T-cell (primary cell): ENCODE results near the gene GSTO2. TPM values are rescaled to one million over a fixed set of nuclear protein-coding genes. Genes with fewer than 3 reads are reported as not detected.
A peak's percentile ranks its signal among the peaks of the same experiment; 100 is the strongest.

Source experiments
- ATAC-seq, 4 experiments: fragments of 200-7000 bp in 3 of 4; fragments of 150-1000 bp in 1 of 4; cut with Tn5 transposase; replicated peaks in 1 of 4; 1 replicate in 3 of 4; 2 replicates in 1 of 4; pipeline ENCODE4 v1.10.0; 2021; ENCODE audit warnings: moderate library complexity in 3 of 4, mild to moderate bottlenecking in 2 of 4, moderate number of reproducible peaks in 1 of 4
- CTCF ChIA-PET, 2 donors: fragments of 300-600 bp; sonication (Branson Sonifier 250); formaldehyde crosslinking; loops; one replicate each; lab custom pipeline; 2022; ENCODE audit warnings: antibody characterized with exemption in 2 of 2; lab: Charles Lee
- POLR2A ChIA-PET, 2 donors: fragments of 300-600 bp; sonication (Branson Sonifier 250); formaldehyde crosslinking; loops; one replicate each; lab custom pipeline; 2022; ENCODE audit warnings: antibody characterized with exemption in 2 of 2; lab: Charles Lee
- DNase-seq, 35 experiments: peaks; one replicate each; pipeline versions ENCODE4 v3.0.0 to v3.0.0-alpha.2; 2013 to 2023
- H3K27ac ChIP-seq: one replicate; pipeline ENCODE4 v1.5.1; 2013; ENCODE audit warnings: low read length
- H3K27me3 ChIP-seq, 2 experiments: replicated peaks in 1 of 2; 1 replicate in 1 of 2; 2 replicates in 1 of 2; pipeline versions ENCODE4 v1.6.1 to v1.7.0; 2013; ENCODE audit warnings: low read length in 1 of 2, mixed read lengths in 1 of 2; ENCODE audit not compliant: control insufficient read depth in 2 of 2, insufficient read depth in 2 of 2; ENCODE audit errors: extremely low read depth in 1 of 2
- H3K36me3 ChIP-seq, 2 donors: 1 replicate in 1 of 2; 2 replicates in 1 of 2; pipeline versions ENCODE4 v1.6.1 to v1.7.0; 2013; ENCODE audit warnings: low read length in 1 of 2; ENCODE audit not compliant: control insufficient read depth in 2 of 2, insufficient read depth in 1 of 2; ENCODE audit errors: extremely low read depth in 1 of 2
- H3K4me1 ChIP-seq, 2 experiments: 1 replicate in 1 of 2; 2 replicates in 1 of 2; pipeline versions ENCODE4 v1.6.1 to v1.7.0; 2013; ENCODE audit warnings: low read length in 2 of 2, mixed read lengths in 1 of 2; ENCODE audit not compliant: insufficient read depth in 2 of 2, control insufficient read depth in 1 of 2; ENCODE audit errors: extremely low read depth in 1 of 2
- H3K4me3 ChIP-seq, 2 donors: 1 replicate in 1 of 2; 2 replicates in 1 of 2; pipeline versions ENCODE4 v1.5.1 to v1.7.0; 2013; ENCODE audit warnings: mild to moderate bottlenecking in 2 of 2, low read length in 1 of 2, moderate library complexity in 1 of 2; ENCODE audit not compliant: control insufficient read depth in 1 of 2; ENCODE audit errors: extremely low read depth in 1 of 2
- H3K9me3 ChIP-seq: 2 replicates; pipeline ENCODE4 v1.7.0; 2013
- H3K27ac Mint-ChIP-seq, 2 donors: one replicate each; pipeline ENCODE4 v1.8.0; 2020 to 2021; ENCODE audit warnings: mild to moderate bottlenecking in 2 of 2, mixed read lengths in 2 of 2
- H3K27me3 Mint-ChIP-seq, 2 donors: one replicate each; pipeline ENCODE4 v1.8.0; 2021 to 2022; ENCODE audit warnings: mixed read lengths in 2 of 2
- H3K36me3 Mint-ChIP-seq: one replicate; pipeline ENCODE4 v1.8.0; 2021; ENCODE audit warnings: mixed read lengths
- H3K4me1 Mint-ChIP-seq, 3 donors: one replicate each; pipeline ENCODE4 v1.8.0; 2020 to 2022; ENCODE audit warnings: mixed read lengths in 3 of 3, mild to moderate bottlenecking in 1 of 3
- H3K4me3 Mint-ChIP-seq, 3 donors: one replicate each; pipeline ENCODE4 v1.8.0; 2020 to 2022; ENCODE audit warnings: mild to moderate bottlenecking in 3 of 3, mixed read lengths in 3 of 3, moderate library complexity in 3 of 3
- H3K9me3 Mint-ChIP-seq, 3 donors: one replicate each; pipeline ENCODE4 v1.8.0; 2020 to 2022; ENCODE audit warnings: mixed read lengths in 3 of 3
- WGBS: methylation state at CpG from one replicate; pipeline ENCODE4 v1.1.5; 2013; ENCODE audit warnings: missing lambda C conversion rate; ENCODE audit not compliant: insufficient coverage; 5-methylcytosine and 5-hydroxymethylcytosine counted together
- total RNA-seq, 35 experiments: library from RNA in 6 of 35; stranded (reverse) in 6 of 35; fragments of 120-200 nt in 1 of 35; gene quantifications; one replicate each; pipeline versions ENCODE4 v1.2.1 to v1.2.4 and lab custom pipeline; 2013 to 2026

The GSTO2 gene
- total RNA-seq, 5 donors from 2014 or later (not counting 1 experiment from before 2014, with no cell fraction given) = 0.60 to 2.4 (median 1.9) TPM

DNA sequence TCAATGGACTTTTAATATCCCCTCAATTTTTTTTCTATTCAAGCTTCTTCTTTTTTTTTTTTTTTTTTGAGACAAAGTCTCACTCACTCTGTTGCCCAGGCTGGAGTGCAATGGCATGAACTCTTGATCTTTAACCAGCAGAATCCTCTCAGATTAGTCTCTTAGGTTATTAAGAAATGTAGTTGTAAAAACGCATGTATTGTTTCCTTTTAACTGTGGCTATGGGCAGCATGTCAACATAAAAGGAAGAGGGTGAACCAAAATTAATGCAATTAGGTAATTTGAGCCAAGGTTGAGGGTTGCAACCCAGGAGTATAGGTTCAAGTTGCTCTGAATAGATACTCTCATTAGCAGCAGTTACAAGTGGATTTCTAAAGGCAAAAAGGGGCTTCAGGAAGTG, 18.6 kb upstream of the GSTO2 start:
- Histone ChIP-seq H3K4me1 (peaks cover 4 to 5% of the 10 kb centered on the region in 2 experiments), H3K36me3 (no peaks in the 10 kb centered on the region), H3K9me3 (no peaks in the 10 kb centered on the region), H3K4me3 (no peak overlapping the region), H3K27me3 (no peaks in the 10 kb centered on the region), H3K27ac (no peak overlapping the region)
- WGBS = 50% methylated on average over 1 of the region's 1 CpG
- ChIA-PET CTCF (interaction anchor here (0.6 to 1.2 kb wide), 2 partner anchors 24 to 29 kb away, joined by 3 to 5 read pairs; no protein-coding TSS in a partner anchor), POLR2A (interaction anchor here in 1 of 2 donors (0.5 kb wide), 1 partner anchor 1564 kb away, joined by 7 read pairs; no protein-coding TSS in a partner anchor)
- Mint-ChIP-seq H3K36me3 (no peaks in the 10 kb centered on the region), H3K4me1 (peaks cover 16 to 20% (median 18%) of the 10 kb centered on the region in 3 donors), H3K27me3 (peaks cover 6 to 8% of the 10 kb centered on the region in 2 donors), H3K9me3 (no peaks in the 10 kb centered on the region), H3K27ac (no peak overlapping the region), H3K4me3 (no peak overlapping the region)
- ATAC-seq (no peak), DNase-seq (no peak)

- no CpG with 5 or more reads among the region's 6 CpGs for WGBS
- ChIA-PET CTCF (no interaction called here), POLR2A (no interaction called here)
- H3K27ac ChIP-seq = no peak overlapping the region
- peaks cover 25 to 30% (median 29%) of the 10 kb centered on the region in 3 donors for H3K4me1 Mint-ChIP-seq
- no peaks in the 10 kb centered on the region for H3K9me3 ChIP-seq
- H3K36me3 ChIP-seq = no peaks in the 10 kb centered on the region
- DNase-seq (no peak), ATAC-seq (no peak)
- H3K4me3 Mint-ChIP-seq = no peak overlapping the region
- H3K36me3 Mint-ChIP-seq = no peaks in the 10 kb centered on the region
- H3K27ac Mint-ChIP-seq = no peak overlapping the region
- peaks cover 5 to 11% of the 10 kb centered on the region in 2 experiments for H3K4me1 ChIP-seq
- H3K27me3 Mint-ChIP-seq = peaks cover 4 to 8% of the 10 kb centered on the region in 2 donors
- no peaks in the 10 kb centered on the region for H3K9me3 Mint-ChIP-seq
- no peak overlapping the region for H3K4me3 ChIP-seq
- no peaks in the 10 kb centered on the region for H3K27me3 ChIP-seq
Measured at GRCh38 chr10:104251443-104251842, 17.5 kb upstream of the GSTO2 start.

DNA sequence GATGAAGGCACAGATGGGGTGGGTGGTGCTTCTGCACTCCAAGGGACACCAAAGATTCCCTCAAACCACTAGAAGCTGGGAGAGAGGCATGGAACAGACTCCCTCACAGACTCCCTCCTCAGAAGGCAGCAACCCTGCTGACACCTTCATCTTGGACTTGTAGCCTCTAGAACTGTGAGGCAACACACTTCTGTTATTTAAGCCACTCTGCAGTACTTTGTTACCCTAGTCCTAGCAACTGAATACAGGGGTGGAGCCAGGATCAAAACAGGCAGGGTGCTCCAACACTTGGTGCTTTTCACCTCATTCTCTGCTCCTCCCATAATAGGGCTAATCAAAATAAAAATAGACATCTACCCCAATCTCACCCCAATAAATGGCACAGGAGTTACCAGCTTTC, 16.6 kb upstream of the GSTO2 start:
- Mint-ChIP-seq H3K27ac (no peak overlapping the region), H3K36me3 (no peaks in the 10 kb centered on the region), H3K4me3 (no peak overlapping the region), H3K9me3 (no peaks in the 10 kb centered on the region), H3K4me1 (peaks cover 33 to 38% (median 34%) of the 10 kb centered on the region in 3 donors), H3K27me3 (peaks cover 3 to 8% of the 10 kb centered on the region in 2 donors)
- ChIA-PET POLR2A (no interaction called here), CTCF (no interaction called here)
- H3K4me3 ChIP-seq = no peak overlapping the region
- DNase-seq (no peak), ATAC-seq (no peak)
- H3K4me1 ChIP-seq = peaks cover 8 to 11% of the 10 kb centered on the region in 2 experiments
- no peaks in the 10 kb centered on the region for H3K27me3 ChIP-seq
- no peak overlapping the region for H3K27ac ChIP-seq
- H3K36me3 ChIP-seq = no peaks in the 10 kb centered on the region
- H3K9me3 ChIP-seq = no peaks in the 10 kb centered on the region

DNA sequence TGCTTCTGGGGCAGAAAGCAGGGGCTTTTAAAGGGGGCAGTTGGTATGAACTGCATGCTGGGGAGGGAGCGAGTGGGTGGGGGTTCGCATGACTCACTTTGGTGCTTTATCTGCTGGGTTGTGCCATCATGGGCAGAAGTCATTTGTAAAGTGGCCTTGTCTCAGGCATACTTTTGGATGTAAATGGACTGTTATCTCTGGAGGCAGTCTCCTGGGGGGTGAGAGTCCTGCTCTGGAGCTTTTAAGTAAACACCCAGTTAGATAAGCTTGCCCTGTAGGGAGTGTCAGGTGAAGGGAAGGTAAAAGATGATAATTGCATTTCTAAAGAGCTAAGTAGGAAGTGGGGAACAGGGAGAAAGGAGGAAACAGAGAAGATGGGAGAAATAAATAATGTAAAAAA, 15.9 kb upstream of the GSTO2 start:
- no peak for ATAC-seq
- Mint-ChIP-seq H3K4me3 (peak overlapping the region; percentile 91 to 98 (median 98)), H3K27me3 (peaks cover 3 to 8% of the 10 kb centered on the region in 2 donors), H3K9me3 (no peaks in the 10 kb centered on the region), H3K36me3 (peaks cover 3% of the 10 kb centered on the region), H3K27ac (peak overlapping the region; percentile 55 to 99), H3K4me1 (peaks cover 35 to 43% (median 40%) of the 10 kb centered on the region in 3 donors)
- peaks cover 11 to 12% of the 10 kb centered on the region in 2 experiments for H3K4me1 ChIP-seq
- no peak overlapping the region for H3K27ac ChIP-seq
- no peak overlapping the region for H3K4me3 ChIP-seq
- no peaks in the 10 kb centered on the region for H3K9me3 ChIP-seq
- no peaks in the 10 kb centered on the region for H3K27me3 ChIP-seq
- H3K36me3 ChIP-seq = peaks cover 0 to 3% of the 10 kb centered on the region in 2 donors
- CTCF ChIA-PET = interaction anchor here in 1 of 2 donors (1.2 kb wide), 1 partner anchor 365 kb away, joined by 4 read pairs; no protein-coding TSS in a partner anchor
- POLR2A ChIA-PET = interaction anchor here (0.5 kb wide), 2 partner anchors 27 to 639 kb away, joined by 7 to 16 read pairs; no protein-coding TSS in a partner anchor
- 100% methylated on average over 1 of the region's 2 CpGs for WGBS
- no peak for DNase-seq

DNA sequence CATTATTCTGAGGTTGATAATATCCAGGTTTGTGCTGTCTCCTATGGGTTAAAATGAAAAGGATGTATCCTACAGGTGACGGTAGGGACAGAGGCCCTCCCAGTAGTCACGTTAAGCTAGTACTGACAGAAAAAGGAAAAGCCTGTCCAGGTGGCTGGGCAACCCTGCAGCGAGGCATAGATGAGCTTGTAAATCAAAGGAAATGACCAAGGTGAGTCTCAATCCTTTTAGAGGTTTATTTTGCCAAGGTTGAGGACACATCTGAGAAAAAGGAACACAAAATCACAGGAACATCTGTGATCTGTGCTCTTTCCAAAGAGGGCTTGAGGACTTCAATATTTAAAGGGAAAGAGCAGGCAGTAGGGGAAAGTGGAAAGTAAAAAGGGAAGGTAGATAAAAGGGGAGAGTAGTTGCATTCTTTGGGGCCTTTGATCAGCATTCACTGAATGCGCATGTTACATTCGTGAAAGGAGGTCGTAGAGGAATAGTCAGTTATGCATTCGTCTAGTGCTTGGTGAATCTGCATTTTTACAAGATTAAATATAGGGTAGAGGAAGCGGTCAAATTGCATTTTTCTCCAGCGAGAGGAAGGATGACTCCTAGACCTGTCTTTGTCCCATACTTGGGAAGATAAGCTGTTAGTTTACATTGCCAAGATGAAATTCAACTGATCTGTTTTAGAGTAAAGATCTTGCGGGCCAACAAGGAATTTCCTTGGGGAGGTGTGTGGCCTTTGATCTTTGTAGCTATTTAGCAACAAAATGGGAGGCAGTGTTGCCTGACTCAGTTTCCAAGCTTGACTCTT, 15.2 kb upstream of the GSTO2 start:
- peaks cover 2 to 6% of the 10 kb centered on the region in 2 donors for H3K27me3 Mint-ChIP-seq
- peak overlapping the region; percentile 91 to 99 for H3K27ac Mint-ChIP-seq
- peak overlapping the region; percentile 91 to 98 (median 98) for H3K4me3 Mint-ChIP-seq
- ATAC-seq (no peak), DNase-seq (no peak)
- no peaks in the 10 kb centered on the region for H3K9me3 ChIP-seq
- H3K4me1 ChIP-seq = peaks cover 11 to 13% of the 10 kb centered on the region in 2 experiments
- H3K9me3 Mint-ChIP-seq = no peaks in the 10 kb centered on the region
- peaks cover 0 to 10% of the 10 kb centered on the region in 2 donors for H3K36me3 ChIP-seq
- CTCF ChIA-PET = interaction anchor here (0.6 to 3.4 kb wide), 5 partner anchors 20 to 487 kb away, joined by 3 to 12 read pairs (median 4); partner anchors contain the start of gene CFAP43 (in 1 of the 2)
- no peaks in the 10 kb centered on the region for H3K27me3 ChIP-seq
- H3K4me1 Mint-ChIP-seq = peaks cover 40 to 48% (median 45%) of the 10 kb centered on the region in 3 donors
- H3K4me3 ChIP-seq = peak overlapping the region; percentile 68 to 88
- POLR2A ChIA-PET = interaction anchor here (0.5 to 1.4 kb wide), 6 partner anchors 9 to 133 kb away, joined by 4 to 16 read pairs (median 5); partner anchors contain the start of gene GSTO2 (in 2 of the 2)
- peaks cover 8% of the 10 kb centered on the region for H3K36me3 Mint-ChIP-seq
- WGBS = 87% methylated on average over 7 of the region's 10 CpGs
- peak overlapping the region; percentile 79 for H3K27ac ChIP-seq
